ENCODE measurements around the gene ZNF746. TPM values are rescaled to one million over a fixed set of nuclear protein-coding genes. Genes with fewer than 3 reads are reported as not detected.
A peak's percentile ranks its signal among the peaks of the same experiment; 100 is the strongest.

ZNF746 gene
- polyA plus RNA-seq, 3 donors = 7.5 to 25.6 (median 8.1) TPM

DNA sequence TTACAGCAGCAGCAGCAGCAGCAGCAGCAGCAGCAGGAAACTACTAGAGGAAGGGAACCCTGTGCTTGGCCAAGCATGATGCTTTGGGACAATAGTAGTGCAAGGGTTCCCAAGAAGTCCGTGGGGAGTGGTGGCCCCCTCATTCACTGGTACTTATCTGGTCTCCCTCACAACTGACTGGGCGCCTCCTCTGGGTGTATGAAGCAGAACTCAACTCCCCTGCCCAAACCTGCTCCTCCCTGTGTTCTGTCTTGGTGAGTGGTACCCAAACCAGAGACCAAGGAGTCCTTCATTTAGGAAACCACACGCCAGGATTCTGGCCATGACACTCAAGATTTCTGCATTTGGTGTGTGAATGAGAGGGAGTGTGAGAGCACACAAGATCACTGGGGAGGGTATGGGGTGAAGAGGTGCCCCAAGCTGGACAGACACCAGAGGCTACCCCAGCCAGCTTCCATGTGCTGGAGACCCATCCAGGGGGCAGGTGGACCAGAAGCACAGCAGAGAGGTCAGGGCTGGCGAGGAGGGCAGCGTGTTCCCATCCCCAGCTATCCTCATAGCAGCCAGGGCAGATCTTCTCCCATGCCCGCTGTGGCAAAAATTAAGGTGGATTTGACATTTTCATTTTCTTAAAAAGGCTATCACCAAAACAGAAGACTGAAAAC, 26.2 kb downstream of the ZNF746 start:
- H3K27me3 ChIP-seq (ENCODE audit: control insufficient read depth in 2 of 2, insufficient read depth in 2 of 2, low read length in 2 of 2) = no peaks in the 10 kb centered on the region
- no peak overlapping the region for H2AFZ ChIP-seq (ENCODE audit: insufficient read depth, low read depth, low read length, poor library complexity, severe bottlenecking)
- Mint-ChIP-seq H3K36me3 (peaks cover 40 to 49% of the 10 kb centered on the region in 2 donors), H3K4me3 (no peak overlapping the region), H3K27ac (no peak overlapping the region), H3K9me3 (peaks cover 0 to 16% (median 7%) of the 10 kb centered on the region in 7 donors), H3K27me3 (ENCODE audit: low read depth in 3 of 3) (peaks cover 0 to 12% (median 0%) of the 10 kb centered on the region in 3 donors), H3K4me1 (peaks cover 2% of the 10 kb centered on the region)
- no peak overlapping the region for H3K9ac ChIP-seq (ENCODE audit: insufficient read depth, low read length, poor library complexity, severe bottlenecking)
- intact Hi-C loops (cut with micrococcal nuclease) = no loop called here
- H3K36me3 ChIP-seq (replicated peaks in 1 of 2; ENCODE audit: control insufficient read depth in 1 of 2, insufficient read depth in 2 of 2, low read length in 2 of 2) = peaks cover 38 to 50% of the 10 kb centered on the region in 2 donors
- WGBS (ENCODE audit: insufficient coverage) = 100% methylated on average over 4 of the region's 6 CpGs
- no peak for DNase-seq
- H3K79me2 ChIP-seq (ENCODE audit: insufficient read depth, low read length) = no peaks in the 10 kb centered on the region
- H3K27ac ChIP-seq (ENCODE audit: low read depth in 1 of 2, low read length in 2 of 2) = no peak overlapping the region
- H3K4me2 ChIP-seq (replicated peaks; ENCODE audit: extremely low read depth, low read length, poor library complexity, severe bottlenecking) = no peak overlapping the region
- no peaks in the 10 kb centered on the region for H3K4me1 ChIP-seq (ENCODE audit: control insufficient read depth in 1 of 2, insufficient read depth in 2 of 2, low read length in 2 of 2)
- H4K20me1 ChIP-seq (ENCODE audit: insufficient read depth, low read length) = peaks cover 31% of the 10 kb centered on the region
- TF ChIP-seq, protein P1, sequence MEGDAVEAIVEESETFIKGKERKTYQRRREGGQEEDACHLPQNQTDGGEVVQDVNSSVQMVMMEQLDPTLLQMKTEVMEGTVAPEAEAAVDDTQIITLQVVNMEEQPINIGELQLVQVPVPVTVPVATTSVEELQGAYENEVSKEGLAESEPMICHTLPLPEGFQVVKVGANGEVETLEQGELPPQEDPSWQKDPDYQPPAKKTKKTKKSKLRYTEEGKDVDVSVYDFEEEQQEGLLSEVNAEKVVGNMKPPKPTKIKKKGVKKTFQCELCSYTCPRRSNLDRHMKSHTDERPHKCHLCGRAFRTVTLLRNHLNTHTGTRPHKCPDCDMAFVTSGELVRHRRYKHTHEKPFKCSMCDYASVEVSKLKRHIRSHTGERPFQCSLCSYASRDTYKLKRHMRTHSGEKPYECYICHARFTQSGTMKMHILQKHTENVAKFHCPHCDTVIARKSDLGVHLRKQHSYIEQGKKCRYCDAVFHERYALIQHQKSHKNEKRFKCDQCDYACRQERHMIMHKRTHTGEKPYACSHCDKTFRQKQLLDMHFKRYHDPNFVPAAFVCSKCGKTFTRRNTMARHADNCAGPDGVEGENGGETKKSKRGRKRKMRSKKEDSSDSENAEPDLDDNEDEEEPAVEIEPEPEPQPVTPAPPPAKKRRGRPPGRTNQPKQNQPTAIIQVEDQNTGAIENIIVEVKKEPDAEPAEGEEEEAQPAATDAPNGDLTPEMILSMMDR (IDR thresholded peaks at IDR 0.05) = no peak
- peaks cover 0 to 9% of the 10 kb centered on the region in 2 donors for H3K9me3 ChIP-seq (replicated peaks in 1 of 2; ENCODE audit: control insufficient read depth in 1 of 2, insufficient read depth in 1 of 2, low read length in 2 of 2)
- H3K4me3 ChIP-seq (replicated peaks in 1 of 3; ENCODE audit: low read depth in 2 of 3, low read length in 3 of 3) = no peak overlapping the region

DNA sequence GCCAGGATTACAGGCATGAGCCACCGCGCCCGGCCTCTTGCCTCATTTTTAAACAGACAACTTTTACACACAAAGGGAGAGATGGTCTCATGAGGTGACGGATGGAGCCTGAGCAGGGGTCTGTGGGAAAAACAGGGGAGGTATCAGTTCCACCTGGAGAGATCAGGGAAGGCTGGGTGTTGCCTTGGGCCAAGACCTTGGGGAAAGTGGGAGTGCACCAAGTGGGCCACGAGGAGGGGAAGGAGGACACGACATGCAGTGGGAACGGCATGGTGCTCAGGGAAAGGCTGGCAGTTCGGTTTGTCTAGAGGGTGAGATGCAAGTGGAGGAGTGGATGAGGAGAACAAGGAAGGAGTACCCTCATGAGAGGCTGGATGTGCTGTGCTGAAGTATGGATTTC, 27.8 kb downstream of the ZNF746 start:
- DNase-seq = no peak
- TF ChIP-seq, protein P1 (IDR thresholded peaks at IDR 0.05) = no peak
- intact Hi-C loops (cut with micrococcal nuclease) = no loop called here
- H3K9ac ChIP-seq (ENCODE audit: insufficient read depth, low read length, poor library complexity, severe bottlenecking) = no peak overlapping the region
- peaks cover 2% of the 10 kb centered on the region for H3K4me1 Mint-ChIP-seq
- peaks cover 29 to 33% of the 10 kb centered on the region in 2 donors for H3K36me3 Mint-ChIP-seq
- peaks cover 0 to 6% of the 10 kb centered on the region in 2 donors for H3K9me3 ChIP-seq (replicated peaks in 1 of 2; ENCODE audit: control insufficient read depth in 1 of 2, insufficient read depth in 1 of 2, low read length in 2 of 2)
- WGBS (ENCODE audit: insufficient coverage) = 91% methylated on average over 4 of the region's 8 CpGs
- peak overlapping the region in 1 of 7 donors; percentile 10 for H3K27ac Mint-ChIP-seq
- H3K27me3 Mint-ChIP-seq (ENCODE audit: low read depth in 3 of 3) = peaks cover 0 to 14% (median 0%) of the 10 kb centered on the region in 3 donors
- H3K4me1 ChIP-seq (ENCODE audit: control insufficient read depth in 1 of 2, insufficient read depth in 2 of 2, low read length in 2 of 2) = no peaks in the 10 kb centered on the region
- peaks cover 0 to 6% of the 10 kb centered on the region in 2 donors for H3K27me3 ChIP-seq (ENCODE audit: control insufficient read depth in 2 of 2, insufficient read depth in 2 of 2, low read length in 2 of 2)
- no peak overlapping the region for H3K27ac ChIP-seq (ENCODE audit: low read depth in 1 of 2, low read length in 2 of 2)
- no peaks in the 10 kb centered on the region for H3K79me2 ChIP-seq (ENCODE audit: insufficient read depth, low read length)
- H3K4me3 ChIP-seq (replicated peaks in 1 of 3; ENCODE audit: low read depth in 2 of 3, low read length in 3 of 3) = no peak overlapping the region
- peaks cover 27% of the 10 kb centered on the region for H4K20me1 ChIP-seq (ENCODE audit: insufficient read depth, low read length)
- H3K4me2 ChIP-seq (replicated peaks; ENCODE audit: extremely low read depth, low read length, poor library complexity, severe bottlenecking) = no peak overlapping the region
- peaks cover 0 to 14% (median 7%) of the 10 kb centered on the region in 7 donors for H3K9me3 Mint-ChIP-seq
- no peak overlapping the region for H2AFZ ChIP-seq (ENCODE audit: insufficient read depth, low read depth, low read length, poor library complexity, severe bottlenecking)
- peaks cover 22 to 34% of the 10 kb centered on the region in 2 donors for H3K36me3 ChIP-seq (replicated peaks in 1 of 2; ENCODE audit: control insufficient read depth in 1 of 2, insufficient read depth in 2 of 2, low read length in 2 of 2)
- no peak overlapping the region for H3K4me3 Mint-ChIP-seq

Data from CD14-positive monocyte (primary cell).